Common myeloid progenitor, CD34-positive (primary cell): ENCODE measurements around the gene CUEDC1.
A peak's percentile ranks its signal among the peaks of the same experiment; 100 is the strongest.

Source experiments
- CTCF ChIA-PET: fragments of 350-600 bp; sonication (Branson Sonifier 250); formaldehyde crosslinking; loops from one replicate; lab custom pipeline; 2021; ENCODE audit warnings: antibody characterized with exemption; lab: Charles Lee
- POLR2A ChIA-PET: fragments of 350-600 bp; sonication (Branson Sonifier 250); formaldehyde crosslinking; loops from one replicate; lab custom pipeline; 2021; ENCODE audit warnings: antibody characterized with exemption; lab: Charles Lee
- DNase-seq, 3 donors: peaks; one replicate each; pipeline versions ENCODE4 v3.0.0 to v3.0.0-alpha.2; 2013
- H3K27ac ChIP-seq, 2 experiments: 1 replicate in 1 of 2; 2 replicates in 1 of 2; pipeline ENCODE4 v1.7.0; 2013; ENCODE audit warnings: inconsistent platforms in 2 of 2, low read length in 2 of 2, mild to moderate bottlenecking in 2 of 2, low read depth in 1 of 2, moderate library complexity in 1 of 2; ENCODE audit not compliant: severe bottlenecking in 2 of 2, insufficient read depth in 1 of 2, poor library complexity in 1 of 2
- H3K27me3 ChIP-seq, 5 experiments: replicated peaks in 2 of 5; 1 replicate in 3 of 5; 2 replicates in 2 of 5; pipeline versions ENCODE4 v1.6.1 to v1.7.0; 2013; ENCODE audit warnings: low read length in 4 of 5, mild to moderate bottlenecking in 2 of 5, moderate library complexity in 2 of 5, inconsistent platforms in 1 of 5; ENCODE audit not compliant: insufficient read depth in 5 of 5, control insufficient read depth in 4 of 5
- H3K36me3 ChIP-seq, 4 experiments: 1 replicate in 2 of 4; 2 replicates in 2 of 4; pipeline versions ENCODE4 v1.6.1 to v1.7.0; 2013; ENCODE audit warnings: low read length in 3 of 4, control low read depth in 1 of 4, mild to moderate bottlenecking in 1 of 4; ENCODE audit not compliant: control insufficient read depth in 4 of 4, insufficient read depth in 4 of 4
- H3K4me1 ChIP-seq, 4 experiments: 1 replicate in 3 of 4; 2 replicates in 1 of 4; pipeline versions ENCODE4 v1.6.1 to v1.7.1; 2013; ENCODE audit warnings: low read length in 3 of 4, mild to moderate bottlenecking in 3 of 4, control low read depth in 1 of 4, inconsistent platforms in 1 of 4, moderate library complexity in 1 of 4; ENCODE audit not compliant: control insufficient read depth in 4 of 4, insufficient read depth in 4 of 4; ENCODE audit errors: control extremely low read depth in 1 of 4
- H3K4me3 ChIP-seq, 7 experiments: 1 replicate in 4 of 7; 2 replicates in 3 of 7; pipeline versions ENCODE4 v1.5.1 to v1.7.0; 2013; ENCODE audit warnings: mild to moderate bottlenecking in 7 of 7, low read length in 6 of 7, moderate library complexity in 6 of 7, inconsistent platforms in 2 of 7, low read depth in 2 of 7, control low read depth in 1 of 7; ENCODE audit not compliant: insufficient read depth in 4 of 7, control insufficient read depth in 1 of 7; ENCODE audit errors: extremely low read depth in 1 of 7
- H3K9me3 ChIP-seq, 5 experiments: 1 replicate in 4 of 5; 2 replicates in 1 of 5; pipeline versions ENCODE4 v1.6.1 to v1.7.1; 2013; ENCODE audit warnings: low read length in 4 of 5, mild to moderate bottlenecking in 2 of 5, inconsistent platforms in 1 of 5, low read depth in 1 of 5, moderate library complexity in 1 of 5; ENCODE audit not compliant: control insufficient read depth in 4 of 5, insufficient read depth in 2 of 5; ENCODE audit errors: control extremely low read depth in 1 of 5
- WGBS: methylation state at CpG from one replicate; pipeline ENCODE4 v1.1.5; 2013; ENCODE audit not compliant: insufficient coverage; 5-methylcytosine and 5-hydroxymethylcytosine counted together

The CUEDC1 gene

DNA sequence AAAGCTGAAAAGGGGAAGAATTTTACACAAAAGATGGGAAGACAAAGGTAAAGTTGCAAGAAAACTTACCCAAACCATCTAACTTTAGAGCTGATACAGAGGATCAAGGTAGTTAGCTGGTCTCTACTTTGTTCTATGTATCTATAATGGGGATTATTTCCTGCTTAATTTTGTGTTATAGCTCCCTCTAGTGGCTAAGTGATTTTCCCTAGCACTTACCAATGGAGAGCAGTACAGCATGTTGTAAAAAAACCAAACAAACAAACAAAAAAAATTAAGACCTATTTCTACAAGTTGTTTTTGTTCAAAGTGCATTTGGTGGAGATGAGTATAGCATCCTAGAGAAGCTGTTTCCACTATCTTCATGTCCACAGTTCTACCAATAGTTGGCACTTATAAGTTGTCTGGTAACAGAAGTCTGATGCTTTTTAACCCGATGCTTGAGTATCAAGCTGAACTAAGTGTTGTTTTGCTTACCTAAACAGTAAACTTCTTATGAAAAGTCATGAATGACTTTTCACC, 44.3 kb upstream of the CUEDC1 start:
- DNase-seq: peak; percentile 83 to 90 (median 85)
- ChIA-PET POLR2A (interaction anchor here (1.6 to 1.8 kb wide), 2 partner anchors 84 to 125 kb away, joined by 4 to 5 read pairs; partner anchors contain the start of gene DYNLL2), CTCF (interaction anchor here (0.7 to 16.1 kb wide), 31 partner anchors 10 to 872 kb away, joined by 3 to 443 read pairs (median 5); partner anchors contain the start of genes CUEDC1, MRPS23 and VEZF1)
- Histone ChIP-seq H3K4me1 (peaks cover 4 to 35% (median 19%) of the 10 kb centered on the region in 4 experiments), H3K36me3 (peaks cover 11 to 61% (median 28%) of the 10 kb centered on the region in 4 experiments), H3K9me3 (no peaks in the 10 kb centered on the region), H3K27me3 (no peaks in the 10 kb centered on the region), H3K27ac (no peak overlapping the region), H3K4me3 (no peak overlapping the region)
- no CpG with 5 or more reads among the region's 1 CpG for WGBS

GRCh38 chr17:57999010-57999495, 43.8 kb upstream of the CUEDC1 start:
- no peak for DNase-seq
- peaks cover 9 to 56% (median 25%) of the 10 kb centered on the region in 4 experiments for H3K36me3 ChIP-seq
- no peaks in the 10 kb centered on the region for H3K9me3 ChIP-seq
- no peak overlapping the region for H3K4me3 ChIP-seq
- H3K27ac ChIP-seq: no peak overlapping the region
- H3K4me1 ChIP-seq: peaks cover 2 to 35% (median 19%) of the 10 kb centered on the region in 4 experiments
- ChIA-PET CTCF (interaction anchor here (0.8 to 16.1 kb wide), 28 partner anchors 10 to 872 kb away, joined by 3 to 443 read pairs (median 6); partner anchors contain the start of genes CUEDC1, MRPS23 and VEZF1), POLR2A (interaction anchor here (1.3 to 1.8 kb wide), 3 partner anchors 84 to 124 kb away, joined by 4 to 5 read pairs (median 5); partner anchors contain the start of gene DYNLL2)
- H3K27me3 ChIP-seq: no peaks in the 10 kb centered on the region

DNA sequence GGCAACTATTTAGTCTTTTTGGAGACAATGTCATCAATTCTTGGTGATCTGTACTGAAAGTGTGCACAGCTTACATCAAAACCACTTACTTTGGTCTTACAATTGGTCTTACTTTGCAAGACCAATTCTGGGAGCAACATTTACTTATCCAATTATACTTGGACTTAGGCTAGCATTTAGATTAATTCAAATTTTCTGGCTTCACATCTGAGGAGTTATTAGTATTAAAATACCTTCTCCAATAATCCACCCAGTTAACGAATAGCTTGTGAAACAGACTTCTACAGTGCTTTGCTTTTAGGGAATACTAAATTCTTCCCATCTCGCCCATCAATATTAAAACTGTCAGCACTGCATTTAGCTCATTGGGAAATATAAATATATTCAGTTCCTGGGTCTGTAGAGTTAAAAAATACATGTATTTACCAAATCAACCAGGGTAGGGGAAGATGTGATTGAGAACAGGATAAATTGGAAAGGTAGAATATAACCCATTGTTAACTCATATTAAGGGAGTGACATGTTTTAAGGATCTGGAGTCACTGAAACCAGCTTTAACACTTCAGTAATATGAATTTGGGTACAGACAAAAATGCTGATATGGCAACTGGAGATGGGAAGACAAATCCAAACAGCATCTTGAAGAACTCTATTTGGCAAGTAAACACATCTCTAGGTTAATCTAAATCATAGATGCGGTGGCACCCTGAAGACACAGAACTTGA, 42.0 kb upstream of the CUEDC1 start:
- Histone ChIP-seq H3K9me3 (no peaks in the 10 kb centered on the region), H3K27me3 (no peaks in the 10 kb centered on the region), H3K4me1 (peaks cover 11 to 35% (median 22%) of the 10 kb centered on the region in 4 experiments), H3K27ac (no peak overlapping the region), H3K4me3 (no peak overlapping the region), H3K36me3 (peaks cover 6 to 39% (median 11%) of the 10 kb centered on the region in 4 experiments)
- CTCF ChIA-PET: interaction anchor here (0.6 to 16.1 kb wide), 21 partner anchors 9 to 164 kb away, joined by 3 to 443 read pairs (median 4); partner anchors contain the start of genes MRPS23 and SRSF1
- no CpG with 5 or more reads among the region's 3 CpGs for WGBS
- POLR2A ChIA-PET: interaction anchor here (0.6 to 1.6 kb wide), 4 partner anchors 10 to 104 kb away, joined by 3 to 7 read pairs (median 4); partner anchors contain the start of gene SRSF1
- no peak for DNase-seq

DNA sequence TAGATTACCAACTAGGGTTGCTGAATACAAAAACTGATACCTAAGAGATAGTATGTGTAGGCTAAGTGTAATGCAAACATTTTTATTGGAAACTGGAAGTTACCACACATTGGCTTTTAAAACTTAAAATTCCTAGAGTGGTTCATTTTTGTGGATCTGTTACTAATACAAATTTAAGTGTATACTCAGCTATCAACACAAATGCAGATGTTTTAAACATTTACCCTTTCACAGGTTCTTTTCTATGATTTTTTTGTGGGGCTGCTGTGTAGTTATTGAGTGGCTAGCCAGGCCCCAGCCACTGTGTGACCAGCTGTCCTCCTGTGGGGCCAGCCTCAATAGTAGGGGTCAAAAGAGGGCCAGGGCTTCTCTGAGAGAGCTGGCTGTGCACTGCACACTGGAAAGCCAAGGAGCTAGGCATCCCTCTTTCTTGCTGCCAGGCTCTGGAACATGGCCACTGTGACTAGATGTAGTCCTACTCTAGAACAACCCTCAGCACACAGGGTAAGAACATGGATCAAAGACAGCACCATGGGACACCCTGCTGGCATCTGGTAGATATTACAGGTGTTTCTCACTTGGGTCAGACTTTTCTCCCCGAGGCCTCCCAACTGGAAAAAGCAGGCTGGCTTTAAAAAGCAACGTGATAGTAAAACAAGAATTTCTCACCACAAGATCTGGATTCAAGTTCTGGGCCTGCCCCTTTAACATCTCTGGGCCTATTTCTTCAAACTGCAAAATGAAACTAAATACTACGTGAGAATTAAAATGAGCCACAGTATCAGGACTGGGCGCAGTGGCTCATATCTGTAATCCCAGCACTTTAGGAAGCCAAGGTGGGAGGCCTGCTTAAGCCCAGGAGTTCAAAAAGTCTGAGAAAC, 40.1 kb upstream of the CUEDC1 start:
- Histone ChIP-seq H3K9me3 (no peaks in the 10 kb centered on the region), H3K36me3 (peaks cover 0 to 22% (median 5%) of the 10 kb centered on the region in 4 experiments), H3K27me3 (no peaks in the 10 kb centered on the region), H3K4me3 (no peak overlapping the region), H3K27ac (no peak overlapping the region), H3K4me1 (peaks cover 11 to 35% (median 22%) of the 10 kb centered on the region in 4 experiments)
- peak in 2 of 3 donors; percentile 81 to 84 for DNase-seq
- CTCF ChIA-PET: interaction anchor here (0.8 to 16.1 kb wide), 22 partner anchors 11 to 865 kb away, joined by 3 to 443 read pairs (median 5); partner anchors contain the start of genes MRPS23 and SRSF1
- 61% methylated on average over 4 of the region's 4 CpGs for WGBS
- POLR2A ChIA-PET: interaction anchor here (1.2 to 1.3 kb wide), 2 partner anchors 12 to 136 kb away, joined by 3 to 4 read pairs; partner anchors contain the start of gene SRSF1

DNA sequence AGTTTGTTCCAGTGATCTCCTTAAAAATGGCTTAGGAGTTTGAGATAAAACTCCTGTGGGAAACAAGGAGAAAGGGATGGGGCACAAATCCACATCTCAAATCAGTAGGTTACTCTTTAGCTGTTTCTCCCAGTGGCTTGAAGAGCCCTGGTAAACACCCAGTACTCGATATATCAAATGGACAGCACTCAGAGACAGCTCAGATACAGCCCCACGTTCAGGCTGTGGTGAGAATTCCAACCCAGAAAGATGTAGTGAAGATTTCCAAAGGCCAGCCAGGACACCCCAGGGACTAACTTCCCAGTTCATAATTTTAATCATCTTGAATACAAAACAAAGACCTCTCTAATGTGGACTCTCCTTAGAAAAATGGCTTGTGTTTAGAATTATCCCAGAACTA, 39.2 kb upstream of the CUEDC1 start:
- ChIA-PET CTCF (interaction anchor here (0.7 to 16.1 kb wide), 20 partner anchors 13 to 865 kb away, joined by 3 to 443 read pairs (median 5); partner anchors contain the start of gene MRPS23), POLR2A (interaction anchor here (1.3 to 1.7 kb wide), 2 partner anchors 13 to 135 kb away, joined by 4 to 5 read pairs; partner anchors contain the start of gene SRSF1)
- DNase-seq: no peak
- no CpG with 5 or more reads among the region's 2 CpGs for WGBS
- no peak overlapping the region for H3K27ac ChIP-seq
- H3K4me3 ChIP-seq: no peak overlapping the region
- no peaks in the 10 kb centered on the region for H3K9me3 ChIP-seq
- H3K36me3 ChIP-seq: peaks cover 0 to 18% (median 2%) of the 10 kb centered on the region in 4 experiments
- H3K27me3 ChIP-seq: no peaks in the 10 kb centered on the region
- peaks cover 11 to 36% (median 23%) of the 10 kb centered on the region in 4 experiments for H3K4me1 ChIP-seq
